Mesothelial cell of epicardium (in vitro differentiated cells): ENCODE results near the gene MYH7. TPM values are rescaled to one million over a fixed set of nuclear protein-coding genes. Genes with fewer than 3 reads are reported as not detected.

ENCODE experiments used
- microRNA-seq: library from miRNA; unstranded; fragments of <30 nt; microRNA quantifications from one replicate; pipeline ENCODE4 v1.2.0, GENCODE V29; 2021; ENCODE audit warnings: inconsistent platforms, mixed read lengths
- total RNA-seq: library from RNA; stranded (reverse); gene quantifications from 3 replicates; pipeline ENCODE4 v1.2.1, GENCODE V29; 2021

The MYH7 gene
- total RNA-seq, 1 donor from 2014 or later: not detected

Small RNA genes within 50 kb of the gene (microRNA-seq; reads per million reads assigned to microRNA genes)
- gene MIR208A (1.2 reads per million), gene MIR208B (71.5 reads per million, percentile 60 among the genes with 10 or more reads in this experiment)

Other genes with a start within 250 kb of the MYH7 start
- gene RNF212B, start 197.7 kb downstream of the MYH7 start, total RNA-seq: not detected in 3 replicates
- 11.9 to 14.4 TPM (median 13.7 TPM) in 3 replicates for gene HOMEZ, start 149.5 kb downstream of the MYH7 start, total RNA-seq
- 9.3 to 11.5 TPM (median 10.7 TPM) in 3 replicates for gene PPP1R3E, start 132.8 kb downstream of the MYH7 start, total RNA-seq
- 27.1 to 30.1 TPM (median 27.9 TPM) in 3 replicates for gene BCL2L2, start 128.8 kb downstream of the MYH7 start, total RNA-seq
- gene PABPN1, start 114.2 kb downstream of the MYH7 start, total RNA-seq: 354 to 362 TPM (median 361 TPM) in 3 replicates
- gene SLC22A17, start 82.8 kb downstream of the MYH7 start, total RNA-seq: 47.7 to 50.5 TPM (median 49.0 TPM) in 3 replicates
- gene EFS, start 70.5 kb downstream of the MYH7 start, total RNA-seq: 76.8 to 82.1 TPM (median 81.2 TPM) in 3 replicates
- gene IL25, start 62.9 kb downstream of the MYH7 start, total RNA-seq: not detected in 3 replicates
- gene CMTM5, start 58.6 kb downstream of the MYH7 start, total RNA-seq: 0.29 TPM in 1 of 3 replicates, not detected in the others
- gene MYH6, start 27.4 kb downstream of the MYH7 start, total RNA-seq: not detected in 3 replicates
- 49.9 to 51.2 TPM (median 51.2 TPM) in 3 replicates for gene NGDN, start 34.0 kb upstream of the MYH7 start, total RNA-seq
- 9.8 to 14.4 TPM (median 13.7 TPM) in 3 replicates for gene ZFHX2, start 116.1 kb upstream of the MYH7 start, total RNA-seq
- 13.9 to 17.7 TPM (median 15.2 TPM) in 3 replicates for gene THTPA, start 120.6 kb upstream of the MYH7 start, total RNA-seq
- gene AP1G2, start 132.1 kb upstream of the MYH7 start, total RNA-seq: 268 to 271 TPM (median 269 TPM) in 3 replicates
- 6.4 to 7.4 TPM (median 7.3 TPM) in 3 replicates for gene JPH4, start 143.1 kb upstream of the MYH7 start, total RNA-seq
- gene DHRS2, start 200.7 kb upstream of the MYH7 start, total RNA-seq: 1.2 to 1.6 TPM (median 1.5 TPM) in 3 replicates